PFSK-1 (cell line): ENCODE results near the gene SP6.

ENCODE experiments used
- FOXP2 ChIP-seq: optimal IDR thresholded peaks from 2 replicates; pipeline ENCODE3; 2011; ENCODE audit warnings: borderline replicate concordance, control low read depth, inconsistent platforms; ENCODE audit not compliant: insufficient read depth; ENCODE audit errors: extremely low read length, extremely low read depth
- POLR2AphosphoS5 ChIP-seq: IDR thresholded peaks from 2 replicates; pipeline ENCODE4 v1.6.1; 2012; ENCODE audit warnings: low read depth, mild to moderate bottlenecking, control low read depth, low read length, moderate library complexity
- SIN3A ChIP-seq: IDR thresholded peaks from 2 replicates; pipeline ENCODE4 v1.6.1; 2012; ENCODE audit warnings: mild to moderate bottlenecking, low read length, moderate library complexity, borderline replicate concordance; ENCODE audit not compliant: insufficient read depth
- TAF1 ChIP-seq: IDR thresholded peaks from 2 replicates; pipeline ENCODE4 v1.6.1; 2012; ENCODE audit warnings: low read length, control low read depth, borderline replicate concordance; ENCODE audit not compliant: insufficient read depth
- TF ChIP-seq, protein P1 (sequence below), 2 experiments: IDR thresholded peaks; 2 replicates each; pipeline versions ENCODE4 v1.6.1 to v1.8.0; 2011 to 2012; ENCODE audit warnings: low read depth in 2 of 2, low read length in 2 of 2, control low read depth in 1 of 2, inconsistent platforms in 1 of 2, mild to moderate bottlenecking in 1 of 2, moderate library complexity in 1 of 2; ENCODE audit not compliant: insufficient read depth in 1 of 2

Gene SP6

DNA sequence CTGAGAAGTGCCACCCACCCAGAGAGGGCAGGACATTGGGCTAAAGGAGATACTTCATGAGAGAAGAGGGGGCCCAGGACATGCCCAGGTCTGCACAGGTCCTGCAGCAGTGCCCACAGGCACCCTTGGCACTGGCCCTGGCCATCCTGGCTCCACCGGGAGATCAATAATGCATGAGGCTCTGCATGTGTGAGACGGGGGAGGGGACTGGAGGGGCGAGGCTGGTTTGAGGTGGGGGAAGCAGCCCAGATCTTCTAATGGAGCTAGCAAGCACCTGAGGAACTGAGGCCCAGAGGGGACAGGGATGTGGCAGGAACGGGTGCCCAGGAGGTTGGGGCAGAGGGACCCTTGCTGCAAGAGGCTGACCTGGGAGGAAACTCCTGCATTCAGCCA is 29.9 kb downstream of the SP6 start:
- TF ChIP-seq TAF1 = no peak

DNA sequence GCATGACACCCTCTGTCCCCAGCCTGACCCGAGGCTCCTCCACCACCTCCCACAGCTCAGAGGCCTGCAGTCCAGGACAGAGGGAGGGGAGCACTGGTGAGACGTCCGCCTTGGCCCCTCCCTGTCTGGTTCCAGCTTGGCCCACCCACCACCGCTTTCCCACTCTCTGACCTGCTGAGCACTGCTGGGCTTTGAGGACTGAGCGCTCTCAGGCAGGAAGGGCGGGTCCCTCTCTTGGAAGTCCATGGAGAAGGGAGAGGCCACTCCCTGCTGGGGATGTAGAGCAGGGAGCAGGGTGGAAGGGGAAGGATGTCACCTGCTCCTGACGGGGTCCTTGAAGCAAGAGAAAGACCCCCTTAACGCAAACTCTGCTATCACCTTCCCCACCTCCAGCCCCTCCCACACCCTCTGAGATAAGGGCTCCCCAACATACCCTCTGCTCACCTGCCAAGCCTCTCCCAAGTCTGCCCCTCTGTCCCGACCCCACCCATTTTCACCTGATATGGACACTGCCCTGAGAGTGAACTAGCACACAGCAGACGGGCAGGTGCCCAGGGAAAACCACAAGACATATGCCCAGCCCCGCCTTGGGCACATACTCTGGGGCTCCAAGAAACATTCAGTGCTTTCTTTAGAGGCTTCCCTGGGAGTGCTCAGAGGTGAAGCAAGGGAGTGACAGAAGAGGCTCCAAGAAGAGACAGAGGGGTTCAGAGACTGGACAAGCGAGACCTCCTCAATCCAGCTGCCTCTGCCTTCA is 30.8 kb downstream of the SP6 start:
- TF ChIP-seq POLR2AphosphoS5 = no peak
- no peak for TF ChIP-seq FOXP2
- TF ChIP-seq TAF1 = no peak
- TF ChIP-seq, protein P1, sequence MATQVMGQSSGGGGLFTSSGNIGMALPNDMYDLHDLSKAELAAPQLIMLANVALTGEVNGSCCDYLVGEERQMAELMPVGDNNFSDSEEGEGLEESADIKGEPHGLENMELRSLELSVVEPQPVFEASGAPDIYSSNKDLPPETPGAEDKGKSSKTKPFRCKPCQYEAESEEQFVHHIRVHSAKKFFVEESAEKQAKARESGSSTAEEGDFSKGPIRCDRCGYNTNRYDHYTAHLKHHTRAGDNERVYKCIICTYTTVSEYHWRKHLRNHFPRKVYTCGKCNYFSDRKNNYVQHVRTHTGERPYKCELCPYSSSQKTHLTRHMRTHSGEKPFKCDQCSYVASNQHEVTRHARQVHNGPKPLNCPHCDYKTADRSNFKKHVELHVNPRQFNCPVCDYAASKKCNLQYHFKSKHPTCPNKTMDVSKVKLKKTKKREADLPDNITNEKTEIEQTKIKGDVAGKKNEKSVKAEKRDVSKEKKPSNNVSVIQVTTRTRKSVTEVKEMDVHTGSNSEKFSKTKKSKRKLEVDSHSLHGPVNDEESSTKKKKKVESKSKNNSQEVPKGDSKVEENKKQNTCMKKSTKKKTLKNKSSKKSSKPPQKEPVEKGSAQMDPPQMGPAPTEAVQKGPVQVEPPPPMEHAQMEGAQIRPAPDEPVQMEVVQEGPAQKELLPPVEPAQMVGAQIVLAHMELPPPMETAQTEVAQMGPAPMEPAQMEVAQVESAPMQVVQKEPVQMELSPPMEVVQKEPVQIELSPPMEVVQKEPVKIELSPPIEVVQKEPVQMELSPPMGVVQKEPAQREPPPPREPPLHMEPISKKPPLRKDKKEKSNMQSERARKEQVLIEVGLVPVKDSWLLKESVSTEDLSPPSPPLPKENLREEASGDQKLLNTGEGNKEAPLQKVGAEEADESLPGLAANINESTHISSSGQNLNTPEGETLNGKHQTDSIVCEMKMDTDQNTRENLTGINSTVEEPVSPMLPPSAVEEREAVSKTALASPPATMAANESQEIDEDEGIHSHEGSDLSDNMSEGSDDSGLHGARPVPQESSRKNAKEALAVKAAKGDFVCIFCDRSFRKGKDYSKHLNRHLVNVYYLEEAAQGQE (IDR thresholded peaks at IDR 0.05; ENCODE audit: insufficient read depth in 1 of 2, low read depth in 2 of 2, low read length in 2 of 2) = no peak
- no peak for TF ChIP-seq SIN3A

DNA sequence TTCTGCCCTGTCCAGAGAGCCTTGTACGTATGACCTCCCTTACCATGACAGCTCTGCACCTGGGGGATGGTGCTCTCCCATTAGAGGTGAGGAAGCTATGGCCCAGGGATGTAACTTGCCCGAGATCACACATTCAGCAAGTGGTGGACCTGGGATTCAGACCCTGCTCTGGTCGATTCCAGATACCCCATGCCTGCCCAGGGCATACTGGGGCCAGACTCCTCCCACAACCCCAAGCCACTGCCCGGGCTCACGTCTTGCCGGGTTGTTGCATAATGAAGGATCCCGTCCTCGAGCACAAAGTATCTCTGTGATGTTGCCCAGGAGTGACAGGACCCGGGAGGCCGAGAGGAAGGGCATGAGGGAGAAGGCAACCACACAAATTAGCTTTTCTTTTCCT is 31.5 kb downstream of the SP6 start:
- no peak for TF ChIP-seq POLR2AphosphoS5
- TF ChIP-seq, protein P1 (IDR thresholded peaks at IDR 0.05; ENCODE audit: insufficient read depth in 1 of 2, low read depth in 2 of 2, low read length in 2 of 2) = no peak
- no peak for TF ChIP-seq FOXP2
- no peak for TF ChIP-seq SIN3A
- no peak for TF ChIP-seq TAF1

DNA sequence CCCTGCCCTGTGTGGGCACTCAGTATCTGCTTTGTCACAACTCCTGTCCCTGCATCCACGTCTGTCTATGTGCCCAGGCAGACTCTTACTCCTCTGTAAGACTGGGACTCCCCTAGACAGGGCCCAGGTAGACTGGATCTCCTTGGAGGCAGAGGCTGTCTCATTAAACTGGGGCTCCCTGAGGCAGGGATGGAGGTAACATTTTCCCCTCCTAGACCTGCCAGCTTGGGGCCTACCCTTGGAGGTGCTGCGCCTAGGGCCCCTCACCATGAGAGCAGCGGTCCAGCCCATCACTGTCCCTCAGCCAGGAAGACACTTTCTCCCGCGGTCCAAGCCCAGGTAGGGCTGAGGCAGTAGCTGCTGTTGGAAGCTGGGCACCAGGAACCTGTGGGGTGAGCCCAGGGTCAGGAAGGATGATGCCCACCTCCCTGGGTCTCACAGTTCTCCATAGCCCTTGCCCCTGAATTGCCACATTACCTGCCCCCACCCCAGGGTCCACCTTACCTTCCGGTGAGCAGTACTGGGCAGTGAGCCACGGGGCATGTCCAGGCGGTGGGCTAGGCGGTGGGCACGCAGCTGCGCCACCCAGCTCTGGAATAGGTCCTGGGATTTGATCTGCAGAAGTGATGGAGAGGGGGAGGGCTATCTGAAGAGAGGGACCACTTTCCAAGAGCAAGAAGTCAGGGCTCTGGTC is 32.8 kb downstream of the SP6 start:
- no peak for TF ChIP-seq SIN3A
- no peak for TF ChIP-seq TAF1
- no peak for TF ChIP-seq POLR2AphosphoS5
- TF ChIP-seq, protein P1 (IDR thresholded peaks at IDR 0.05; ENCODE audit: insufficient read depth in 1 of 2, low read depth in 2 of 2, low read length in 2 of 2) = no peak
- no peak for TF ChIP-seq FOXP2

DNA sequence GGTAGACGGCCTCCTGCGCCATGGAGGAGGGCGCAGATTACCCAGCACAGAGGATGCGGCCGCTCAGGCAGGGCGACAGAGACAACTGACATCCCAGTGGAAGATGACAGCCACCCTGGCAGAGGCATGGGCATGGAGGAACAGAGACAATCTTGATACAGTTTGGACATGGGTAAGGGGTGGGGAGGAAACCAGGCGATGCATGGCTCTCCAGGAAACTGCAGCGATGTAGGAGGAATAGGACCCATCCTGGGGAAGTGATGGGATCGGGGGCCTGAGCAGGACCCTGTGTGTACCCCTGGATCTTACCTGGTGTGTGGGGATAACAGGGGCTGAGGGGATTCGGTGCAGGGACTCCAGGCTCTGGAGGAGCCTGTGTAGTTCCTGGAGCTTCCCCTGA is 34.0 kb downstream of the SP6 start:
- TF ChIP-seq FOXP2 (no peak), POLR2AphosphoS5 (no peak), SIN3A (no peak), TAF1 (no peak)
- TF ChIP-seq, protein P1 (IDR thresholded peaks at IDR 0.05; ENCODE audit: insufficient read depth in 1 of 2, low read depth in 2 of 2, low read length in 2 of 2) = no peak
